Endothelial cell of umbilical vein (primary cell): ENCODE data around the gene CCDC81. TPM values are rescaled to one million over a fixed set of nuclear protein-coding genes. Genes with fewer than 3 reads are reported as not detected.

Experiments used
- BruUV-seq: library from RNA; stranded (reverse); fragments of 400-500 nt; replicated peaks from 2 replicates; lab custom pipeline; 2021; lab: Mats Ljungman, UMichigan
- CTCF ChIA-PET: fragments of 300-600, 350-600 bp; sonication (Branson Sonifier 250); formaldehyde crosslinking; loops from one replicate; lab custom pipeline; 2021; ENCODE audit warnings: antibody characterized with exemption, inconsistent platforms; lab: Charles Lee
- POLR2A ChIA-PET: fragments of 300-600, 350-600 bp; sonication (Branson Sonifier 250); formaldehyde crosslinking; loops from one replicate; lab custom pipeline; 2021; ENCODE audit warnings: antibody characterized with exemption, inconsistent platforms; lab: Charles Lee
- DNase-seq: peaks from one replicate; pipeline ENCODE4 v3.0.0-alpha.2; 2011; ENCODE audit warnings: low read depth, low spot score
- FAIRE-seq: peaks from 2 replicates; lab custom pipeline; 2011; peaks lifted over from hg19 to GRCh38; lab: Jason Lieb, UNC
- H2AFZ ChIP-seq: 2 replicates; pipeline ENCODE4 v1.6.0; 2012; ENCODE audit warnings: low read depth, low read length, control low read depth, inconsistent platforms
- H3K27ac ChIP-seq: 2 replicates; pipeline ENCODE4 v1.5.1; 2011; ENCODE audit warnings: low read depth, mild to moderate bottlenecking, control low read depth, low read length, moderate library complexity; ENCODE audit not compliant: insufficient read depth
- H3K27me3 ChIP-seq, 2 experiments: 2 replicates each; pipeline versions ENCODE4 v1.6.0 to v1.6.1; 2011; ENCODE audit warnings: low read length in 2 of 2, mixed read lengths in 1 of 2; ENCODE audit not compliant: control insufficient read depth in 2 of 2, insufficient read depth in 2 of 2
- H3K36me3 ChIP-seq, 2 experiments: 2 replicates in 1 of 2; 3 replicates in 1 of 2; pipeline ENCODE4 v1.5.1; 2011; ENCODE audit warnings: low read length in 2 of 2, mild to moderate bottlenecking in 1 of 2, moderate library complexity in 1 of 2; ENCODE audit not compliant: control insufficient read depth in 2 of 2, insufficient read depth in 2 of 2; ENCODE audit errors: extremely low read depth in 1 of 2
- H3K4me1 ChIP-seq: 3 replicates; pipeline ENCODE4 v1.5.1; 2011; ENCODE audit warnings: mild to moderate bottlenecking, low read length; ENCODE audit not compliant: control insufficient read depth, insufficient read depth; ENCODE audit errors: extremely low read depth
- H3K4me2 ChIP-seq: 2 replicates; pipeline ENCODE4 v1.6.1; 2011; ENCODE audit warnings: low read length, control low read depth, mixed read lengths; ENCODE audit not compliant: insufficient read depth
- H3K4me3 ChIP-seq, 3 experiments: fragments of 200-600 bp in 1 of 3; sonication (generic), shearing (Covaris generic) in 1 of 3; replicated peaks in 1 of 3; 2 replicates each; pipeline ENCODE4 v1.5.1; 2011 to 2016; ENCODE audit warnings: control low read depth in 3 of 3, low read length in 3 of 3, mild to moderate bottlenecking in 2 of 3, inconsistent platforms in 1 of 3, low read depth in 1 of 3, moderate library complexity in 1 of 3; ENCODE audit not compliant: insufficient read depth in 1 of 3
- H3K79me2 ChIP-seq: 2 replicates; pipeline ENCODE4 v1.6.0; 2012; ENCODE audit warnings: low read length, inconsistent platforms; ENCODE audit not compliant: control insufficient read depth, insufficient read depth
- H3K9ac ChIP-seq: replicated peaks from 2 replicates; pipeline ENCODE3; 2011; ENCODE audit warnings: low read length, control low read depth; ENCODE audit not compliant: insufficient read depth; ENCODE audit errors: extremely low read depth
- H3K9me1 ChIP-seq: replicated peaks from 3 replicates; pipeline ENCODE4 v1.6.0; 2011; ENCODE audit warnings: mild to moderate bottlenecking, low read length; ENCODE audit not compliant: control insufficient read depth, insufficient read depth; ENCODE audit errors: extremely low read depth
- H3K9me3 ChIP-seq: replicated peaks from 2 replicates; pipeline ENCODE4 v1.5.1; 2012; ENCODE audit warnings: low read length, inconsistent platforms; ENCODE audit not compliant: control insufficient read depth, insufficient read depth
- H4K20me1 ChIP-seq: replicated peaks from 2 replicates; pipeline ENCODE3; 2011; ENCODE audit warnings: mild to moderate bottlenecking, low read length; ENCODE audit not compliant: control insufficient read depth, insufficient read depth; ENCODE audit errors: extremely low read depth
- EZH2 ChIP-seq: IDR thresholded peaks from 2 replicates; pipeline ENCODE4 v1.6.1; 2012; ENCODE audit warnings: borderline replicate concordance, low read depth, mild to moderate bottlenecking, moderate library complexity, low read length, inconsistent platforms; ENCODE audit not compliant: severe bottlenecking
- FOS ChIP-seq: IDR thresholded peaks from 2 replicates; pipeline ENCODE4 v1.6.1; 2011; ENCODE audit warnings: mild to moderate bottlenecking, low read length, moderate library complexity, borderline replicate concordance; ENCODE audit not compliant: insufficient read depth
- GATA2 ChIP-seq: IDR thresholded peaks from 2 replicates; pipeline ENCODE4 v1.7.0; 2011; ENCODE audit warnings: low read depth, mild to moderate bottlenecking, moderate library complexity, mixed read lengths, low read length; ENCODE audit not compliant: insufficient read length, insufficient read depth
- JUN ChIP-seq: IDR thresholded peaks from 2 replicates; pipeline ENCODE4 v1.6.1; 2011; ENCODE audit warnings: borderline replicate concordance, low read depth; ENCODE audit not compliant: insufficient read length, insufficient read depth
- MYC ChIP-seq: IDR thresholded peaks from one replicate; pipeline ENCODE4 v1.6.1; 2011; ENCODE audit warnings: mild to moderate bottlenecking, low read depth, low read length
- POLR2A ChIP-seq: IDR thresholded peaks from 2 replicates; pipeline ENCODE4 v1.6.1; 2012; ENCODE audit warnings: low read depth, mild to moderate bottlenecking, control low read depth, low read length
- POLR2AphosphoS5 ChIP-seq: IDR thresholded peaks from 2 replicates; pipeline ENCODE4 v1.6.1; 2012; ENCODE audit warnings: low read depth, mild to moderate bottlenecking, control low read depth, low read length, moderate library complexity; ENCODE audit not compliant: insufficient read depth
- dilution Hi-C: fragments of 300-500 bp; cut with MboI; formaldehyde crosslinking; loops from one replicate; pipeline ENCODE4 v1.15.0; 2019; ENCODE audit warnings: low sequenced_read_pairs; ENCODE audit not compliant: extremely low pct_ligation_motif_present
- intact Hi-C: fragments of 100-400 bp; cut with micrococcal nuclease; formaldehyde crosslinking; loops from one replicate; pipeline ENCODE4 v1.10.0; 2022
- polyA plus RNA-seq, 4 experiments: library from polyadenylated mRNA; depleted of rRNA in 3 of 4; stranded (reverse) in 3 of 4; unstranded in 1 of 4; fragments of >200 nt; gene quantifications; 2 replicates each; pipeline versions ENCODE4 v1.2.1 to v1.2.3, GENCODE V29; 2011 to 2012; ENCODE audit warnings: missing spikeins in 1 of 4
- total RNA-seq: library from RNA; stranded (reverse); gene quantifications from 2 replicates; pipeline ENCODE4 v1.2.3, GENCODE V29; 2021
- TF ChIP-seq, protein P1 (sequence below), 2 donors: IDR thresholded peaks; 1 replicate in 1 of 2; 2 replicates in 1 of 2; pipeline ENCODE4 v1.5.1; 2011; ENCODE audit warnings: low read length in 2 of 2, mild to moderate bottlenecking in 2 of 2, moderate library complexity in 2 of 2, control low read depth in 1 of 2, inconsistent platforms in 1 of 2, low read depth in 1 of 2; ENCODE audit not compliant: insufficient read depth in 1 of 2; ENCODE audit errors: extremely low read depth in 1 of 2
- TF ChIP-seq, protein P2 (sequence below): IDR thresholded peaks from 2 replicates; pipeline ENCODE4 v1.6.1; 2011; ENCODE audit not compliant: insufficient read depth, insufficient read length

The CCDC81 gene
- total and polyA plus RNA-seq, 2 donors (not counting 3 experiments of a cell fraction or from before 2014, with no cell fraction given), result 0.57 to 1.1 TPM

DNA sequence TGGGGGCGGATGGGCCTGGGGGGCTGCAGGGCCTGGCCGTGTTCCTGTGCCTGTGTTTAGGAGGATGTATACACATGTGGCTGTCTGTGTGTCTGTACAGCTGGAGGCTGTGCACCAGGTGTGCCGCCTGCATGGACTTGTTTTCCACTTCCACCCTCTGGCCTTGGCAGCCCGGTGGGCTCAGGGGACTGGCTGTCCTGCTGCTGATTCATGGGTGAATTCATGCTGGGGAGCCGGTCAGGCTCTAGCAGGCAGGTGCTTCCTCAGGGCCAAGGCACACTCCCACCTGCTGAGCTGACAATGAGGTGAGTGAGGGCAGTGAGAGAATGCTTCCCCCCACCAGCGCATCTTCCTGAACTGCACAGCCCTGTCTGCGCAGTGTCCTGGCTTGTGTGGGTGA is 88.4 kb downstream of the CCDC81 start:
- BruUV-seq, result no TSS peak
- Histone ChIP-seq H3K9me3 (no peaks in the 10 kb centered on the region), H3K36me3 (no peaks in the 10 kb centered on the region), H3K4me3 (no peak overlapping the region), H3K27ac (no peak overlapping the region), H3K9me1 (no peaks in the 10 kb centered on the region), H3K79me2 (no peaks in the 10 kb centered on the region), H3K4me1 (peaks cover 33% of the 10 kb centered on the region), H3K9ac (no peak overlapping the region), H2AFZ (no peak overlapping the region), H3K4me2 (no peak overlapping the region), H3K27me3 (no peaks in the 10 kb centered on the region), H4K20me1 (no peaks in the 10 kb centered on the region)
- TF ChIP-seq MYC, result no peak
- TF ChIP-seq JUN, result no peak
- no peak for TF ChIP-seq FOS
- no peak for TF ChIP-seq EZH2
- TF ChIP-seq POLR2AphosphoS5, result no peak
- intact Hi-C loops (no loop called here), dilution Hi-C loops (no loop called here)
- DNase-seq, result no peak
- POLR2A ChIA-PET, result no interaction called here
- CTCF ChIA-PET, result no interaction called here
- FAIRE-seq, result no peak

DNA sequence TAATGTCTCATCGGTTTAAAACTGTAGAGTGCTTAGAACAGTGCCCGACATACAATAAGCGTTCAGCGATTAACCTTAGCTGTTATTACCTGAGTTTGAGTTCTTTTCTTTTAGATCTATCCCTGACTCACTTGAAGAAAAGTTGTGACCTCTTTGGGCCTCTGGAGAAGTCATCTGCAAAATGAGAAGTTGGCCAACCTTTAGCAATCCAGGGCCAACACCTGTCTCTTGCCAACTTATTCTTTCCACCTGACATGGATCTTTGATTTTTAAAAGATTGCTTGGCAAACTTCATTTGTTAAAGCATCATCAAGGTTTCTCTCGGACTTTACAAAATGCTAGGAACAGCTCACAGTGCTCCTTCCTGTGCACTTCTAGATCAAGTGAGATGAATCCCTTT is 89.3 kb downstream of the CCDC81 start:
- no peaks in the 10 kb centered on the region for H3K36me3 ChIP-seq
- no peaks in the 10 kb centered on the region for H4K20me1 ChIP-seq
- peaks cover 25% of the 10 kb centered on the region for H3K4me1 ChIP-seq
- BruUV-seq, result no TSS peak
- no peaks in the 10 kb centered on the region for H3K79me2 ChIP-seq
- no peak for DNase-seq
- dilution Hi-C loops (no loop called here), intact Hi-C loops (no loop called here)
- TF ChIP-seq, protein P1, sequence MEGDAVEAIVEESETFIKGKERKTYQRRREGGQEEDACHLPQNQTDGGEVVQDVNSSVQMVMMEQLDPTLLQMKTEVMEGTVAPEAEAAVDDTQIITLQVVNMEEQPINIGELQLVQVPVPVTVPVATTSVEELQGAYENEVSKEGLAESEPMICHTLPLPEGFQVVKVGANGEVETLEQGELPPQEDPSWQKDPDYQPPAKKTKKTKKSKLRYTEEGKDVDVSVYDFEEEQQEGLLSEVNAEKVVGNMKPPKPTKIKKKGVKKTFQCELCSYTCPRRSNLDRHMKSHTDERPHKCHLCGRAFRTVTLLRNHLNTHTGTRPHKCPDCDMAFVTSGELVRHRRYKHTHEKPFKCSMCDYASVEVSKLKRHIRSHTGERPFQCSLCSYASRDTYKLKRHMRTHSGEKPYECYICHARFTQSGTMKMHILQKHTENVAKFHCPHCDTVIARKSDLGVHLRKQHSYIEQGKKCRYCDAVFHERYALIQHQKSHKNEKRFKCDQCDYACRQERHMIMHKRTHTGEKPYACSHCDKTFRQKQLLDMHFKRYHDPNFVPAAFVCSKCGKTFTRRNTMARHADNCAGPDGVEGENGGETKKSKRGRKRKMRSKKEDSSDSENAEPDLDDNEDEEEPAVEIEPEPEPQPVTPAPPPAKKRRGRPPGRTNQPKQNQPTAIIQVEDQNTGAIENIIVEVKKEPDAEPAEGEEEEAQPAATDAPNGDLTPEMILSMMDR (IDR thresholded peaks at IDR 0.05; ENCODE audit: extremely low read depth in 1 of 2, insufficient read depth in 1 of 2, low read depth in 1 of 2, low read length in 2 of 2), result no peak
- TF ChIP-seq GATA2 (no peak), POLR2AphosphoS5 (no peak), JUN (no peak), POLR2A (no peak), EZH2 (no peak), MYC (no peak), FOS (no peak)
- TF ChIP-seq, protein P2, sequence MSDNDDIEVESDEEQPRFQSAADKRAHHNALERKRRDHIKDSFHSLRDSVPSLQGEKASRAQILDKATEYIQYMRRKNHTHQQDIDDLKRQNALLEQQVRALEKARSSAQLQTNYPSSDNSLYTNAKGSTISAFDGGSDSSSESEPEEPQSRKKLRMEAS, result no peak
- ChIA-PET CTCF (no interaction called here), POLR2A (no interaction called here)
- H3K9me1 ChIP-seq, result no peaks in the 10 kb centered on the region
- H3K4me2 ChIP-seq, result no peak overlapping the region
- H3K27ac ChIP-seq, result no peak overlapping the region
- no peak for FAIRE-seq
- H3K9me3 ChIP-seq, result no peaks in the 10 kb centered on the region
- H3K4me3 ChIP-seq, result no peak overlapping the region
- H3K9ac ChIP-seq, result no peak overlapping the region
- H3K27me3 ChIP-seq, result no peaks in the 10 kb centered on the region
- no peak overlapping the region for H2AFZ ChIP-seq
